Measurements from ENCODE around the gene MACROD2. TPM values are rescaled to one million over a fixed set of nuclear protein-coding genes. Genes with fewer than 3 reads are reported as not detected.

MACROD2 gene
- polyA plus RNA-seq, 1 experiment: 0.47 TPM

- TF ChIP-seq, protein P1, sequence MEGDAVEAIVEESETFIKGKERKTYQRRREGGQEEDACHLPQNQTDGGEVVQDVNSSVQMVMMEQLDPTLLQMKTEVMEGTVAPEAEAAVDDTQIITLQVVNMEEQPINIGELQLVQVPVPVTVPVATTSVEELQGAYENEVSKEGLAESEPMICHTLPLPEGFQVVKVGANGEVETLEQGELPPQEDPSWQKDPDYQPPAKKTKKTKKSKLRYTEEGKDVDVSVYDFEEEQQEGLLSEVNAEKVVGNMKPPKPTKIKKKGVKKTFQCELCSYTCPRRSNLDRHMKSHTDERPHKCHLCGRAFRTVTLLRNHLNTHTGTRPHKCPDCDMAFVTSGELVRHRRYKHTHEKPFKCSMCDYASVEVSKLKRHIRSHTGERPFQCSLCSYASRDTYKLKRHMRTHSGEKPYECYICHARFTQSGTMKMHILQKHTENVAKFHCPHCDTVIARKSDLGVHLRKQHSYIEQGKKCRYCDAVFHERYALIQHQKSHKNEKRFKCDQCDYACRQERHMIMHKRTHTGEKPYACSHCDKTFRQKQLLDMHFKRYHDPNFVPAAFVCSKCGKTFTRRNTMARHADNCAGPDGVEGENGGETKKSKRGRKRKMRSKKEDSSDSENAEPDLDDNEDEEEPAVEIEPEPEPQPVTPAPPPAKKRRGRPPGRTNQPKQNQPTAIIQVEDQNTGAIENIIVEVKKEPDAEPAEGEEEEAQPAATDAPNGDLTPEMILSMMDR (IDR thresholded peaks at IDR 0.05; ENCODE audit: insufficient read depth, low read depth, low read length): no peak
- POLR2A ChIA-PET: no interaction called here
- no peaks in the 10 kb centered on the region for H3K27me3 ChIP-seq (ENCODE audit: control insufficient read depth, insufficient read depth, low read length)
- DNase-seq (ENCODE audit: low read depth): no peak
- CTCF ChIA-PET: no interaction called here
- no peaks in the 10 kb centered on the region for H3K36me3 ChIP-seq (ENCODE audit: control insufficient read depth, insufficient read depth, low read length)
- no peak overlapping the region for H3K4me3 ChIP-seq (ENCODE audit: low read depth, low read length)
Measured at GRCh38 chr20:16018881-16019280, 2023.6 kb downstream of the MACROD2 start.

- H3K27me3 ChIP-seq (ENCODE audit: control insufficient read depth, insufficient read depth, low read length): no peaks in the 10 kb centered on the region
- H3K4me3 ChIP-seq (ENCODE audit: low read depth, low read length): no peak overlapping the region
- no peaks in the 10 kb centered on the region for H3K36me3 ChIP-seq (ENCODE audit: control insufficient read depth, insufficient read depth, low read length)
- ChIA-PET CTCF (no interaction called here), POLR2A (no interaction called here)
- DNase-seq (ENCODE audit: low read depth): no peak
- TF ChIP-seq, protein P1 (IDR thresholded peaks at IDR 0.05; ENCODE audit: insufficient read depth, low read depth, low read length): no peak
Measured at GRCh38 chr20:16020971-16021370, 2025.7 kb downstream of the MACROD2 start.

DNA sequence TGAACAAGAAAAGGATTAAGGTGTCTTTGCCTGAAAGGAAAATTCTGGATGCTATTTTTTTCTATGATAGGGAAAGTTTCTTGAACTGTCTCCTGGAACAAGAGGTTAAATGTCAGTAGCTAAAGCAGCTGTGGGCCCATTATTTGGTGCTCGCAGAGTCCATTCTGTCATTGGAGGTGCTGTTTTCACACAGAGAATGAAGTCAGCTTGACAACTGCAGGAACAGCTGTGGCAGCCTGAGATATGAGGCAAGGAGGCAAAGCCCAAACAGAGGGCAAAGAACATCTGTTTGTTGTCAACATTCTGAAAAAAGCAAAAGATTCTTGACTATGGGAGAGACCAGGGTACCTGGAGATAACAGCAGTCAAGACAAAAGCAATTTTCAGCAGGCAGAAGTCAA lies 2029.8 kb downstream of the MACROD2 start:
- POLR2A ChIA-PET: no interaction called here

GRCh38 chr20:16027686-16028085 lies 2032.4 kb downstream of the MACROD2 start:
- TF ChIP-seq, protein P1 (IDR thresholded peaks at IDR 0.05; ENCODE audit: insufficient read depth, low read depth, low read length): no peak
- ChIA-PET CTCF (no interaction called here), POLR2A (no interaction called here)
- Histone ChIP-seq H3K36me3 (ENCODE audit: control insufficient read depth, insufficient read depth, low read length) (no peaks in the 10 kb centered on the region), H3K27me3 (ENCODE audit: control insufficient read depth, insufficient read depth, low read length) (no peaks in the 10 kb centered on the region), H3K4me3 (ENCODE audit: low read depth, low read length) (no peak overlapping the region)
- no peak for DNase-seq (ENCODE audit: low read depth)

More for the DNA sequence above, 2029.8 kb downstream of the MACROD2 start:
- H3K36me3 ChIP-seq (ENCODE audit: control insufficient read depth, insufficient read depth, low read length): no peaks in the 10 kb centered on the region
- TF ChIP-seq, protein P1 (IDR thresholded peaks at IDR 0.05; ENCODE audit: insufficient read depth, low read depth, low read length): no peak
- DNase-seq (ENCODE audit: low read depth): no peak
- H3K27me3 ChIP-seq (ENCODE audit: control insufficient read depth, insufficient read depth, low read length): no peaks in the 10 kb centered on the region
- CTCF ChIA-PET: no interaction called here
- H3K4me3 ChIP-seq (ENCODE audit: low read depth, low read length): no peak overlapping the region

DNA sequence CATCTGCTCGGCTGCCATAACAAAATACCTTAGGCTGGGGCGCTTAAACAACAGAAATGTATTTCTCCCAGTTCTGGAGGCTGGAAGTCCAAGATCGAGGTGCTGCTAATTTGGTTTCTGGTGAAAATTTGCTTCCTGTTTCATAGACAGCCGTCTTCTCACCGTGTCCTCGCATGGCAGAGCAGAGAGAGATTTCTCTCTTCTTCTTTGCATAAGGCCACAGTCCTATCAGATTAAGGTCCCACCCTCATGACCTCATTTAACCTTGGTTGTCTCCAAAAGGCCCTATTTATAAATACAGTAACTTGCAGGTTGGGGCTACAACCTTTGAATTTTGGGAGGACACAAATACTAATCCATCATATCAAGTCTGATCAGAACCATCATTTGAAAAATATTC lies 2033.6 kb downstream of the MACROD2 start:
- ChIA-PET POLR2A (no interaction called here), CTCF (interaction anchor here (0.6 kb wide), 1 partner anchor 43 kb away, joined by 3 read pairs; no protein-coding TSS in a partner anchor)
- DNase-seq (ENCODE audit: low read depth): no peak
- TF ChIP-seq, protein P1 (IDR thresholded peaks at IDR 0.05; ENCODE audit: insufficient read depth, low read depth, low read length): no peak
- Histone ChIP-seq H3K36me3 (ENCODE audit: control insufficient read depth, insufficient read depth, low read length) (no peaks in the 10 kb centered on the region), H3K4me3 (ENCODE audit: low read depth, low read length) (no peak overlapping the region), H3K27me3 (ENCODE audit: control insufficient read depth, insufficient read depth, low read length) (no peaks in the 10 kb centered on the region)

All from BJ (cell line).